GM10847 (cell line): ENCODE data around the gene CELF4.

Experiments
- POLR2A ChIP-seq: IDR thresholded peaks from 2 replicates; pipeline ENCODE4 v1.6.1; 2011; ENCODE audit not compliant: insufficient read length; ENCODE audit errors: extremely low read depth

The CELF4 gene

GRCh38 chr18:37482433-37482832, 83.2 kb downstream of the CELF4 start:
- no peak for TF ChIP-seq POLR2A

GRCh38 chr18:37482002-37482401, 83.6 kb downstream of the CELF4 start:
- no peak for TF ChIP-seq POLR2A

GRCh38 chr18:37481491-37481890, 84.1 kb downstream of the CELF4 start:
- TF ChIP-seq POLR2A: no peak

- no peak for TF ChIP-seq POLR2A
Observed at GRCh38 chr18:37481072-37481471, 84.5 kb downstream of the CELF4 start.

GRCh38 chr18:37476611-37477295, 88.8 kb downstream of the CELF4 start:
- no peak for TF ChIP-seq POLR2A

- TF ChIP-seq POLR2A: no peak
Observed at GRCh38 chr18:37476182-37476581, 89.4 kb downstream of the CELF4 start.

- TF ChIP-seq POLR2A: no peak
Observed at GRCh38 chr18:37473195-37473840, 92.3 kb downstream of the CELF4 start.

- no peak for TF ChIP-seq POLR2A
Observed at GRCh38 chr18:37471637-37472036, 94.0 kb downstream of the CELF4 start.

GRCh38 chr18:37470986-37471385, 94.6 kb downstream of the CELF4 start:
- no peak for TF ChIP-seq POLR2A

GRCh38 chr18:37467002-37467662, 98.5 kb downstream of the CELF4 start:
- no peak for TF ChIP-seq POLR2A

GRCh38 chr18:37465958-37466357, 99.6 kb downstream of the CELF4 start:
- TF ChIP-seq POLR2A: no peak

GRCh38 chr18:37464257-37464656, 101.3 kb downstream of the CELF4 start:
- no peak for TF ChIP-seq POLR2A

GRCh38 chr18:37460604-37461003, 105.0 kb downstream of the CELF4 start:
- no peak for TF ChIP-seq POLR2A

GRCh38 chr18:37458697-37459096, 106.9 kb downstream of the CELF4 start:
- TF ChIP-seq POLR2A: no peak

GRCh38 chr18:37457753-37458152, 107.8 kb downstream of the CELF4 start:
- TF ChIP-seq POLR2A: no peak

GRCh38 chr18:37457341-37457740, 108.3 kb downstream of the CELF4 start:
- no peak for TF ChIP-seq POLR2A
